Transverse colon (tissue), 3 donors: ENCODE data around the gene MUC20.

Experiments
- POLR2A ChIP-seq: fragments of 450-650 bp; IDR thresholded peaks from one replicate; pipeline ENCODE4 v1.6.1; 2016; ENCODE audit warnings: antibody characterized with exemption, mild to moderate bottlenecking, moderate library complexity
- TF ChIP-seq, protein P1 (sequence below), 5 experiments: fragments of 200-600 bp in 3 of 5; fragments of 450-650 bp in 2 of 5; sonication (generic) in 3 of 5; IDR thresholded peaks; 1 replicate in 2 of 5; 2 replicates in 3 of 5; pipeline ENCODE4 v1.5.1; 2016 to 2017; ENCODE audit warnings: antibody characterized with exemption in 5 of 5, inconsistent platforms in 3 of 5, mild to moderate bottlenecking in 2 of 5, moderate library complexity in 1 of 5

GRCh38 chr3:195769551-195769950, 48.8 kb downstream of the MUC20 start:
- TF ChIP-seq, protein P1, sequence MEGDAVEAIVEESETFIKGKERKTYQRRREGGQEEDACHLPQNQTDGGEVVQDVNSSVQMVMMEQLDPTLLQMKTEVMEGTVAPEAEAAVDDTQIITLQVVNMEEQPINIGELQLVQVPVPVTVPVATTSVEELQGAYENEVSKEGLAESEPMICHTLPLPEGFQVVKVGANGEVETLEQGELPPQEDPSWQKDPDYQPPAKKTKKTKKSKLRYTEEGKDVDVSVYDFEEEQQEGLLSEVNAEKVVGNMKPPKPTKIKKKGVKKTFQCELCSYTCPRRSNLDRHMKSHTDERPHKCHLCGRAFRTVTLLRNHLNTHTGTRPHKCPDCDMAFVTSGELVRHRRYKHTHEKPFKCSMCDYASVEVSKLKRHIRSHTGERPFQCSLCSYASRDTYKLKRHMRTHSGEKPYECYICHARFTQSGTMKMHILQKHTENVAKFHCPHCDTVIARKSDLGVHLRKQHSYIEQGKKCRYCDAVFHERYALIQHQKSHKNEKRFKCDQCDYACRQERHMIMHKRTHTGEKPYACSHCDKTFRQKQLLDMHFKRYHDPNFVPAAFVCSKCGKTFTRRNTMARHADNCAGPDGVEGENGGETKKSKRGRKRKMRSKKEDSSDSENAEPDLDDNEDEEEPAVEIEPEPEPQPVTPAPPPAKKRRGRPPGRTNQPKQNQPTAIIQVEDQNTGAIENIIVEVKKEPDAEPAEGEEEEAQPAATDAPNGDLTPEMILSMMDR (IDR thresholded peaks at IDR 0.05): no peak
- no peak for TF ChIP-seq POLR2A
